HG02973 (cell line): ENCODE data around the gene FGF1.

Source experiments
- ATAC-seq: cut with Tn5 transposase; IDR thresholded peaks from one replicate; pipeline ENCODE4 v1.9.1; 2021; ENCODE audit warnings: moderate library complexity; ENCODE audit not compliant: unreplicated experiment

Gene FGF1

GRCh38 chr5:142644640-142645361 is 41.1 kb downstream of the FGF1 start:
- ATAC-seq: no peak

GRCh38 chr5:142644127-142644526 is 41.8 kb downstream of the FGF1 start:
- ATAC-seq: no peak

GRCh38 chr5:142643634-142644033 is 42.3 kb downstream of the FGF1 start:
- no peak for ATAC-seq

DNA sequence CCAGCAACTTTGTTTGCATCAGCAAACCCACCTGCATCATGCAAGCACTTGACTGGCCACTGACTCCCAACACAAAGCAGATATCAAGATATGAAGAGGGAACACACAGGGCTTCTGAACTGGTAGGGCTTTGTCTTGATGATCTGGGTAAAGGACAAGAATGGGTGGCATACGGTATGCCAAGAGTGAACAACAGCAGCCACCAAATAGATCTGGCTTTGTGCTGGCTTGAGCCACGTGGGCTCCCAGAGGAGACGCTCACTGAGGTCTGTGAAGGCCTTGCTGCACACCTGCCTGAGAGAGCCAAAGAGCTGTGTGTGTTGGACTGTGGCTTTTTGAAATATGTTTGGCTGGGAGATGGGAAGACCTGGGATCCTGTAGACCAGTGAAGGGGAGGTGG is 43.5 kb downstream of the FGF1 start:
- no peak for ATAC-seq

DNA sequence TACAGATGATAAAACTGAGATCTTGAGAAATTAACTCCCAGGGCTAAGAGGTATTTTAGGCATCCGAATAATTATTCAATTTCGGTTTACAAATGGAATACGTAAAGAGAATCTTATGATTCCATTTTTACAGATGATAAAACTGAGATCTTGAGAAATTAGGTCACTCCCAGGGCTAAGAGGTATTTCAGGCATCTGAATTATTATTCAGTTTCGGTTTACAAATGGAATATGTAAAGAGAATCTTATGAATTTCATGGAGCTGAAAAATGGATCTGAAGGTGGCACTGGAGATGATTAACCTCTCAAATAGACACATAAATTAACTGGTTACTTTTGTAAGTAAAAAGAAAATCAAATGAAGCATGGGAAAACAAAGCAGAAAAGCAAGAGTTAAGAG is 44.2 kb downstream of the FGF1 start:
- no peak for ATAC-seq

DNA sequence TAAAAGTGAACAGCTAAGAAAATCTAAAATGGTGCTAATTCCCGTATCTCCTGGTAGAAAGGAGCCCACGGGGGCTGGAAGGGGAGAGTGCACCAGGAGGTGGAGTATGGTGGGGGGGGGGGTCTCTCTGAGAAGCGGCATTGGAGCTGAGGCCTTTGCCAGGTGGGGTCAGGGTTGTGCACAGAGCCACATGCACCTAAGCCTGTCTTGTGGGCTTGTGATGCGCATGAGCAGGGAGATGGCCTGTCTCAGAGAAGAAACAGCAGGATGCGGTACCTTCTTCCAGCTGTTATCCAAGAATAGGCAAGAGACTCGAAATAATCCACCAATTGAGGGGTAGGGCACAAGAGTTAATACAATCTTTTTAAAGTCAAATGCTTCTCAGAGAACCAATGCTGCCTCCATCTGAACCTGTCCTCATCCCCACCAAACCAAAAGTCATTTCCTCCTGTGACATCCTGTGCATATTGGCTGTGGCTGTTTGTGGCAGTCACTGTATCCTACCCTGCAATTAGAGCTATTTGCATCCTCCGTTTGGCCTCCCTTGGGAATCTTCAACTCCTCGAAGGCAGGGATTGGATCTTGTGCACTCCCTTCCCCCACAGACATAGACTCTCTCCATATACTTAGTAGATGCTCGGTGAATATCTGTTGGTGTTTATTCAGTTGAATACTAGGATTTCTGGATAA is 45.4 kb downstream of the FGF1 start:
- ATAC-seq: no peak

- ATAC-seq: no peak
These were observed 46.4 kb downstream of the FGF1 start for GRCh38 chr5:142639455-142639854.

GRCh38 chr5:142637871-142638270 is 48.0 kb downstream of the FGF1 start:
- ATAC-seq: no peak

- no peak for ATAC-seq
These were observed 49.1 kb downstream of the FGF1 start for GRCh38 chr5:142636698-142637324.

- ATAC-seq: no peak
These were observed 49.8 kb downstream of the FGF1 start for GRCh38 chr5:142636093-142636492.

- ATAC-seq: no peak
These were observed 51.5 kb downstream of the FGF1 start for GRCh38 chr5:142634216-142635011.

GRCh38 chr5:142630927-142631539 is 54.9 kb downstream of the FGF1 start:
- no peak for ATAC-seq

GRCh38 chr5:142627383-142628217 is 58.3 kb downstream of the FGF1 start:
- no peak for ATAC-seq

DNA sequence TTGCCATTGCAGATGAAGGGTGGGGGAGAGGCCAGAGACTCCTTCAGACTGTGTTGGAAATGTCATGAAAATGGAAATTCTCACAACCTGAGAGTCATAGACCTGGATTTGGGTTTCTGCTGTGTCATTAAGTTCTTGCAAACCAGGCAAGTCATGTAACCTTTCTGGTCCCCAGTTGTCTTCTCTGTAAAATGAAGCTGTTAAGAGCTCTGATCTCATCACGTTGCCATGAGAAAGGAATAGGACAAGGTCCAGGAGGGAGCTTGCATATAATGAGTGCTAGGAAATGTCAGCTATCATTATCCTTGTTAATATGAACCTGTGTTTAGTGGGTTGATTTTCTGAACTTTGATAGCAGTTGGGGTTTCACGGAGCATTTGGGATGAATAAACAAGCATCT is 59.1 kb downstream of the FGF1 start:
- no peak for ATAC-seq

- no peak for ATAC-seq
These were observed 59.8 kb downstream of the FGF1 start for GRCh38 chr5:142626099-142626498.

DNA sequence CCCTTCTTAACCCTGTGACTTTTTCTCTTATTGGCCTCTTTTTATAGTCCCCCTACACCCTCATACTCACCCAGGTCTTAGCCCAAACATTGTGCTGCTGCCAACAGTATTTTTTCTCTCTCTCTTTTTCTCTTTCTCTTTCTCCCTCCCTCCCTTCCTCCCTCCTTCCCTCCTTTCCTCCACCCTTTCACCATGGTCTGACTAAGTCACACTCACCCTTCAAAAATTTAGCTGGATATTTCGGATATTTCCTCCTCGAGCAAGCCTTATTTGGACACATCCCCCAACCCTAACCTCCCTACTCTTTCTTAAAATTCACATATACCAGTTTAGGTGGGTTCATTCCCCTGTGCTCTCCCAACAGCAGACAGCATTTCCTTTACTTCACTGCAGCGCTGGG is 64.7 kb downstream of the FGF1 start:
- ATAC-seq: no peak

GRCh38 chr5:142619815-142620214 is 66.1 kb downstream of the FGF1 start:
- no peak for ATAC-seq

DNA sequence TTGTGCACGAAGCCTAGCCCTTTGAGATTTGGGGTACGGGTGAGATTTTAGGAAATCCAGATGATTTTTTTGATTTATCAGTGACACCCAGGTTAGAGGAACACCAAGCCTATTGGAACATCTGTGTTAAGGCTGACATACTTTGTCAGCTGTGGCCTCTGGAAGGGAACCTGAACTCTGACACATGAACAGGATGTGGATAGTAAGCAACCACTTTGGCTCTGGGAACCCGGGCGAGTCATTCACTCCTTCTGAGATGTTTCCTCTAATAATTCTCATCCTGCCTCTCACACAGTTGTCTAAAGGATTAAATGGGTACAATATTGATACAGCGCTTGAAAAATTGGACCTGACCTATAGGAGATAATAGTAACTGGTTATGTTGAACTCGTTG is 67.8 kb downstream of the FGF1 start:
- ATAC-seq: no peak

GRCh38 chr5:142617416-142618129 is 68.3 kb downstream of the FGF1 start:
- ATAC-seq: no peak
